Fibroblast of lung (primary cell): ENCODE results near the gene LATS2.

ENCODE experiments used
- EZH2 ChIP-seq: IDR thresholded peaks from 2 replicates; pipeline ENCODE4 v1.5.1; 2012; ENCODE audit warnings: low read length, control low read depth, mild to moderate bottlenecking; ENCODE audit errors: missing control alignments
- TF ChIP-seq, protein P1 (sequence below), 2 donors: IDR thresholded peaks in 1 of 2; conservative IDR thresholded peaks in 1 of 2; 1 replicate in 1 of 2; 2 replicates in 1 of 2; pipeline ENCODE4 v1.5.1; 2011 to 2012; ENCODE audit warnings: low read length in 2 of 2, control low read depth in 1 of 2, inconsistent platforms in 1 of 2, low read depth in 1 of 2, mild to moderate bottlenecking in 1 of 2

DNA sequence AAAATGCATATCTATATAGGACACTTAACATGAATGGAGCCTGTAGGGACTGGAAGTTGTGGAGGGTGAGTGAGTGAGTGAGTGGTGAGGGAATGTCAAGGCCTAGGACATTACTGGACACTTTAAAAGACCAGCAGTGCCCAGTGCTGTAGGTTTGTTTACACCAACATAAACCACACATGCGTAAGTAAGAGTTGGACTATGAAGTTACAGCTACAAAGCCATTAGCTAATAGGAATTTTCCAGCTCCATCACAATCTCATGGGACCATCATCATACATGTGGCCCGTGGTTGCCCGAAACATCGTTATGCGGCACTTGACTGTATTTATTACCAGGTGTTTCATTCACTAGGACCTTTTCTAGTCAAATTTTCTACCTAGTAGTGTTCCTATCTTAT is 49.2 kb downstream of the LATS2 start:
- TF ChIP-seq, protein P1, sequence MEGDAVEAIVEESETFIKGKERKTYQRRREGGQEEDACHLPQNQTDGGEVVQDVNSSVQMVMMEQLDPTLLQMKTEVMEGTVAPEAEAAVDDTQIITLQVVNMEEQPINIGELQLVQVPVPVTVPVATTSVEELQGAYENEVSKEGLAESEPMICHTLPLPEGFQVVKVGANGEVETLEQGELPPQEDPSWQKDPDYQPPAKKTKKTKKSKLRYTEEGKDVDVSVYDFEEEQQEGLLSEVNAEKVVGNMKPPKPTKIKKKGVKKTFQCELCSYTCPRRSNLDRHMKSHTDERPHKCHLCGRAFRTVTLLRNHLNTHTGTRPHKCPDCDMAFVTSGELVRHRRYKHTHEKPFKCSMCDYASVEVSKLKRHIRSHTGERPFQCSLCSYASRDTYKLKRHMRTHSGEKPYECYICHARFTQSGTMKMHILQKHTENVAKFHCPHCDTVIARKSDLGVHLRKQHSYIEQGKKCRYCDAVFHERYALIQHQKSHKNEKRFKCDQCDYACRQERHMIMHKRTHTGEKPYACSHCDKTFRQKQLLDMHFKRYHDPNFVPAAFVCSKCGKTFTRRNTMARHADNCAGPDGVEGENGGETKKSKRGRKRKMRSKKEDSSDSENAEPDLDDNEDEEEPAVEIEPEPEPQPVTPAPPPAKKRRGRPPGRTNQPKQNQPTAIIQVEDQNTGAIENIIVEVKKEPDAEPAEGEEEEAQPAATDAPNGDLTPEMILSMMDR (conservative IDR thresholded peaks at IDR 0.05 in 1 of 2, IDR thresholded peaks at IDR 0.05 in 1 of 2; ENCODE audit: low read depth in 1 of 2, low read length in 2 of 2): no peak
- TF ChIP-seq EZH2: no peak
